Measurements from ENCODE around the gene CASP9. TPM values are rescaled to one million over a fixed set of nuclear protein-coding genes. Genes with fewer than 3 reads are reported as not detected.

CASP9 gene
- total and polyA plus RNA-seq, 10 of the 15 experiments (the other 5 are each of a cell fraction or from before 2014, with no cell fraction given), result 2.7 to 14.6 (median 7.6) TPM

DNA sequence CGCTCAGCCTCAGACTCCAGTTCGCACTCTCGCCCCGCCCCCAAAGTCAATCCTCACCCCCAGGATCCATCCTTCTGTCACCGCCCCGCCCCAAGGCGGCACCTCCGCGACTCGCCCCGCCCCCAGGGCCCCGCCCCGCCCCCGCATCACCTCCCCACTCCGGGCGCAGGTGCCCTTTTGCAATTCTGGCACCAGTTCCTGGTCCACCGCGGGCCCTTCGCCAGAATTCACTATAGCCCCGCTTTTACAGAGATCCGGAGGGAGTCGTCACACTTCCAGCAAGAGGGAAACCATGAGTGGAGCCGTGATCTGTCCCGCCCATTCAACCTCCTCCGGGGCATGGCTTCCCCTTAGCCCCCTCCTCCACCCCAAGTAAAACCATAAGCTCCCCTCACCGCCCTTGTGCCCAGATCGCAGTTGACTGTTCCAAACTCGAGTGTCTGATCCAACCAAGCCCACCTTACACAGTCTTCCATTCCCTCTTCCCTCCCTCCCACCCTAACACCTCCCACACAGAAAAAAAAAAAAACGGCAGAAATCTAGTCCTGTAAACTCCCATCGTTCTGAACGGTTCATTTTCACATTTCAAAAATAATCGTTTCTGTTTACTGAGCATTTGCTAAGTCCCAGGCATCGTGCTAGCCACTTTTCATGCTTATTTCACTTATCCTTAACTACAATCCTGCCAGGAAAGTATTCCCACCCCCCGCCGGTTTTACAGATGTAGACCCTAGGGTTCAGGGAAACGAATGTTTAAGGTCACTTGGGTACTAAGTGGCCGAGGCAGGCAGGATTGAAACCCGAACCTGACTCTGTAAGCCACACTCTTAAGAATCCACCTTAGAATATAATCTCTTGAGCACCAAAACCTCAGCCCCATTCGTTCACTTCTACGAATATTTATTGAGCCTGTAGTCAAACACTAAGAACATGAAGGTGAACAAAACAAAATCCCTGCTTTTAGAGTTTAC lies 1.3 kb upstream of the CASP9 start:
- Histone ChIP-seq H3K9me3 (replicated peaks; ENCODE audit: control insufficient read depth, insufficient read depth, low read length) (no peaks in the 10 kb centered on the region), H3K27ac (ENCODE audit: control insufficient read depth, insufficient read depth) (peak overlapping the region; percentile 54), H2AFZ (ENCODE audit: control insufficient read depth, low read depth, low read length) (peak overlapping the region; percentile 95), H3K4me2 (ENCODE audit: control insufficient read depth, insufficient read depth) (peak overlapping the region; percentile 98), H4K20me1 (ENCODE audit: control insufficient read depth, insufficient read depth) (no peaks in the 10 kb centered on the region), H3K36me3 (ENCODE audit: control insufficient read depth in 2 of 2, insufficient read depth in 2 of 2, low read length in 1 of 2) (no peaks in the 10 kb centered on the region; a peak in 1 of 4 replicates), H3K4me1 (ENCODE audit: control insufficient read depth, insufficient read depth, low read length) (peaks cover 9% of the 10 kb centered on the region; the same call in 1 of the 2 replicates), H3K4me3 (peak overlapping the region; percentile 70), H3K79me2 (ENCODE audit: control insufficient read depth, insufficient read depth, low read length) (peaks cover 13% of the 10 kb centered on the region), H3K27me3 (replicated peaks in 1 of 2; ENCODE audit: control insufficient read depth in 2 of 2, insufficient read depth in 2 of 2, low read length in 1 of 2) (no peaks in the 10 kb centered on the region), H3K9ac (ENCODE audit: control insufficient read depth, insufficient read depth, low read length) (peak overlapping the region; percentile 53)
- in situ Hi-C loops (cut with MboI), result no loop called here
- RAD21 ChIA-PET (ENCODE audit: unreplicated experiment), result interaction anchor here (1.0 kb wide), 1 partner anchor 115 kb away, joined by 3 read pairs; no protein-coding TSS in a partner anchor
- intact Hi-C loops (cut with micrococcal nuclease; ENCODE audit: unreplicated experiment), result loop anchor here (2.0 to 10.0 kb wide), 3 partner anchors 91 to 449 kb away; partner anchors contain the start of genes DDI2, SPEN and ZBTB17
- DNase-seq (ENCODE audit: low read depth, low spot score), result peak; percentile 89
- CTCF ChIA-PET, result interaction anchor here (1.4 kb wide), 1 partner anchor 10 kb away, joined by 4 read pairs; no protein-coding TSS in a partner anchor
- TF ChIP-seq NR2C2 (IDR thresholded peaks at IDR 0.05; ENCODE audit: borderline replicate concordance, control insufficient read depth, insufficient read length, low read depth) (no peak), HCFC1 (IDR thresholded peaks at IDR 0.05; ENCODE audit: low read length) (peak; percentile 12; the same call in 1 of the 2 replicates), BHLHE40 (IDR thresholded peaks at IDR 0.05; ENCODE audit: borderline replicate concordance in 1 of 2, low read depth in 2 of 2, low read length in 1 of 2) (peak in 1 of 2 experiments; percentile 2; a peak in 1 of 4 replicates), NR2C1 (IDR thresholded peaks at IDR 0.05) (0 out of 2 replicates have a peak, but pooled peaks have one; percentile 15), MTA2 (IDR thresholded peaks at IDR 0.05; ENCODE audit: low read depth) (no peak), EGR1 (IDR thresholded peaks at IDR 0.05; ENCODE audit: borderline replicate concordance in 1 of 2, low read depth in 2 of 2, low read length in 2 of 2) (peak in 1 of 2 experiments; percentile 78; a peak in 2 of 3 replicates), CBX5 (IDR thresholded peaks at IDR 0.05; ENCODE audit: low read depth) (no peak), RELA (IDR thresholded peaks at IDR 0.05; ENCODE audit: borderline replicate concordance, partially characterized antibody) (no peak), ZNF384 (IDR thresholded peaks at IDR 0.05; ENCODE audit: borderline replicate concordance, low read depth, low read length) (peak; percentile 26; the same call in 1 of the 2 replicates), RB1 (IDR thresholded peaks at IDR 0.05; ENCODE audit: borderline replicate concordance) (no peak), RCOR1 (conservative IDR thresholded peaks at IDR 0.05; ENCODE audit: low read depth, low read length) (no peak)
- TF ChIP-seq, protein P1, sequence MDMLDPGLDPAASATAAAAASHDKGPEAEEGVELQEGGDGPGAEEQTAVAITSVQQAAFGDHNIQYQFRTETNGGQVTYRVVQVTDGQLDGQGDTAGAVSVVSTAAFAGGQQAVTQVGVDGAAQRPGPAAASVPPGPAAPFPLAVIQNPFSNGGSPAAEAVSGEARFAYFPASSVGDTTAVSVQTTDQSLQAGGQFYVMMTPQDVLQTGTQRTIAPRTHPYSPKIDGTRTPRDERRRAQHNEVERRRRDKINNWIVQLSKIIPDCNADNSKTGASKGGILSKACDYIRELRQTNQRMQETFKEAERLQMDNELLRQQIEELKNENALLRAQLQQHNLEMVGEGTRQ (IDR thresholded peaks at IDR 0.05; ENCODE audit: borderline replicate concordance, low read depth, low read length), result no peak
- TF ChIP-seq, protein P2, sequence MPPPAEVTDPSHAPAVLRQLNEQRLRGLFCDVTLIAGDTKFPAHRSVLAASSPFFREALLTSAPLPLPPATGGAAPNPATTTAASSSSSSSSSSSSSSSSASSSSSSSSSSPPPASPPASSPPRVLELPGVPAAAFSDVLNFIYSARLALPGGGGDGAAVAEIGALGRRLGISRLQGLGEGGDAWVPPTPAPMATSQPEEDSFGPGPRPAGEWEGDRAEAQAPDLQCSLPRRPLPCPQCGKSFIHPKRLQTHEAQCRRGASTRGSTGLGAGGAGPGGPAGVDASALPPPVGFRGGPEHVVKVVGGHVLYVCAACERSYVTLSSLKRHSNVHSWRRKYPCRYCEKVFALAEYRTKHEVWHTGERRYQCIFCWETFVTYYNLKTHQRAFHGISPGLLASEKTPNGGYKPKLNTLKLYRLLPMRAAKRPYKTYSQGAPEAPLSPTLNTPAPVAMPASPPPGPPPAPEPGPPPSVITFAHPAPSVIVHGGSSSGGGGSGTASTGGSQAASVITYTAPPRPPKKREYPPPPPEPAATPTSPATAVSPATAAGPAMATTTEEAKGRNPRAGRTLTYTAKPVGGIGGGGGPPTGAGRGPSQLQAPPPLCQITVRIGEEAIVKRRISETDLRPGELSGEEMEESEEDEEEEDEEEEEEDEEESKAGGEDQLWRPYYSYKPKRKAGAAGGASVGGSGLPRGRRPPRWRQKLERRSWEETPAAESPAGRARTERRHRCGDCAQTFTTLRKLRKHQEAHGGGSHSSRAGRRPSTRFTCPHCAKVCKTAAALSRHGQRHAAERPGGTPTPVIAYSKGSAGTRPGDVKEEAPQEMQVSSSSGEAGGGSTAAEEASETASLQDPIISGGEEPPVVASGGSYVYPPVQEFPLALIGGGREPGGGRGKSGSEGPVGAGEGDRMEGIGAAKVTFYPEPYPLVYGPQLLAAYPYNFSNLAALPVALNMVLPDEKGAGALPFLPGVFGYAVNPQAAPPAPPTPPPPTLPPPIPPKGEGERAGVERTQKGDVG (CRISPR knock-in tag; IDR thresholded peaks at IDR 0.05), result no peak
- SMC1A ChIA-PET (ENCODE audit: uncharacterized antibody, unreplicated experiment), result interaction anchor here (1.3 kb wide), 1 partner anchor 10 kb away, joined by 3 read pairs; no protein-coding TSS in a partner anchor
- BruUV-seq (replicated peaks), result no TSS peak
- ATAC-seq, result peak; percentile 66
- no peak for FAIRE-seq
- under 1% methylated on average over 23 of the region's 40 CpGs for WGBS (ENCODE audit: insufficient coverage, insufficient replicate concordance, low lambda C conversion rate, missing lambda C conversion rate)
- POLR2A ChIA-PET, result interaction anchor here (0.6 to 1.8 kb wide), 3 partner anchors 54 to 359 kb away, joined by 3 to 7 read pairs (median 4); no protein-coding TSS in a partner anchor

Data from GM12878 (cell line).